ENCODE results near the gene KCND2. TPM values are rescaled to one million over a fixed set of nuclear protein-coding genes. Genes with fewer than 3 reads are reported as not detected.
"Not testable (repeated sequence)": the region's sequence is repeated elsewhere in the genome, so short reads cannot be mapped to it uniquely, and the experiment has no call there.

Gene KCND2
- 0.26 to 0.30 TPM in 2 of 3 replicates, not detected in the other for total RNA-seq
- long read RNA-seq = 0 reads

GRCh38 chr7:120272701-120273475 lies at the start of gene KCND2:
KCND2 (plus strand) TSS chr7:120273175.
- Mint-ChIP-seq H3K4me1 (ENCODE audit: low read depth) (peaks cover 15% of the 10 kb centered on the region), H3K27ac (ENCODE audit: unreplicated experiment) (no peak within 1 kb of the TSS), H3K36me3 (ENCODE audit: low read depth) (no peaks in the 10 kb centered on the region), H3K27me3 (ENCODE audit: low read depth) (peaks cover 11% of the 10 kb centered on the region), H3K9me3 (ENCODE audit: low read depth) (no peaks in the 10 kb centered on the region), H3K4me3 (ENCODE audit: unreplicated experiment) (peak within 1 kb of the TSS; percentile 90)
- DNase-seq (ENCODE audit: low spot score) = no peak
- TF ChIP-seq, protein P1, sequence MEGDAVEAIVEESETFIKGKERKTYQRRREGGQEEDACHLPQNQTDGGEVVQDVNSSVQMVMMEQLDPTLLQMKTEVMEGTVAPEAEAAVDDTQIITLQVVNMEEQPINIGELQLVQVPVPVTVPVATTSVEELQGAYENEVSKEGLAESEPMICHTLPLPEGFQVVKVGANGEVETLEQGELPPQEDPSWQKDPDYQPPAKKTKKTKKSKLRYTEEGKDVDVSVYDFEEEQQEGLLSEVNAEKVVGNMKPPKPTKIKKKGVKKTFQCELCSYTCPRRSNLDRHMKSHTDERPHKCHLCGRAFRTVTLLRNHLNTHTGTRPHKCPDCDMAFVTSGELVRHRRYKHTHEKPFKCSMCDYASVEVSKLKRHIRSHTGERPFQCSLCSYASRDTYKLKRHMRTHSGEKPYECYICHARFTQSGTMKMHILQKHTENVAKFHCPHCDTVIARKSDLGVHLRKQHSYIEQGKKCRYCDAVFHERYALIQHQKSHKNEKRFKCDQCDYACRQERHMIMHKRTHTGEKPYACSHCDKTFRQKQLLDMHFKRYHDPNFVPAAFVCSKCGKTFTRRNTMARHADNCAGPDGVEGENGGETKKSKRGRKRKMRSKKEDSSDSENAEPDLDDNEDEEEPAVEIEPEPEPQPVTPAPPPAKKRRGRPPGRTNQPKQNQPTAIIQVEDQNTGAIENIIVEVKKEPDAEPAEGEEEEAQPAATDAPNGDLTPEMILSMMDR (IDR thresholded peaks at IDR 0.05) = no peak

- H3K27me3 Mint-ChIP-seq (ENCODE audit: low read depth) = no peaks in the 10 kb centered on the region
- no peaks in the 10 kb centered on the region for H3K4me1 Mint-ChIP-seq (ENCODE audit: low read depth)
- H3K36me3 Mint-ChIP-seq (ENCODE audit: low read depth) = no peaks in the 10 kb centered on the region
- TF ChIP-seq, protein P1 (IDR thresholded peaks at IDR 0.05) = no peak
- H3K9me3 Mint-ChIP-seq (ENCODE audit: low read depth) = no peaks in the 10 kb centered on the region
- no peak overlapping the region for H3K27ac Mint-ChIP-seq (ENCODE audit: unreplicated experiment)
- DNase-seq (ENCODE audit: low spot score) = no peak
- no peak overlapping the region for H3K4me3 Mint-ChIP-seq (ENCODE audit: unreplicated experiment)
Observed at GRCh38 chr7:120226188-120226587, 46.8 kb upstream of the KCND2 start.

- Mint-ChIP-seq H3K27ac (ENCODE audit: unreplicated experiment) (no peak overlapping the region), H3K9me3 (ENCODE audit: low read depth) (no peaks in the 10 kb centered on the region), H3K36me3 (ENCODE audit: low read depth) (no peaks in the 10 kb centered on the region), H3K4me1 (ENCODE audit: low read depth) (no peaks in the 10 kb centered on the region), H3K27me3 (ENCODE audit: low read depth) (no peaks in the 10 kb centered on the region), H3K4me3 (ENCODE audit: unreplicated experiment) (no peak overlapping the region)
- no peak for DNase-seq (ENCODE audit: low spot score)
- TF ChIP-seq, protein P1 (IDR thresholded peaks at IDR 0.05) = no peak
Observed at GRCh38 chr7:120227255-120227654, 45.7 kb upstream of the KCND2 start.

DNA sequence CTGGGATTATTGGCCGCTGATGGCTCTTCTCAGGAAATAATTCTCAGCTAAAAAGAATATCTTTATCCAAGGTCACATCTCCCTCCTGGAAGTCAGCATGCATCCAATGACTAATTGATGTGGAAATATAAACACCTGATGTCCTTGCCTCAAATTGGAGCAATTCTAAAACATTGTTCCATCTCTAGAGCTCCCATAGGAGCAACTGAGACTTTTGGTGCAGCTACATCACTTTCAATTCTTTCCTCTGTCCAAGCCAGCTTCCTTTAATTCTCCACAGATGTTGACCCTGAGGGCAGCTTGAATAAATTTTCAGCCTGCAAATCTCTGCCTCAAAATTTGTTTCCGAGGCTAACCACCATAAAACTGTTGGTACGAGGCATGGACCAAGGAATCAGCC lies 43.9 kb upstream of the KCND2 start:
- H3K36me3 Mint-ChIP-seq (ENCODE audit: low read depth) = no peaks in the 10 kb centered on the region
- H3K27me3 Mint-ChIP-seq (ENCODE audit: low read depth) = no peaks in the 10 kb centered on the region
- TF ChIP-seq, protein P1 (IDR thresholded peaks at IDR 0.05) = no peak
- H3K9me3 Mint-ChIP-seq (ENCODE audit: low read depth) = no peaks in the 10 kb centered on the region
- no peak overlapping the region for H3K27ac Mint-ChIP-seq (ENCODE audit: unreplicated experiment)
- H3K4me3 Mint-ChIP-seq (ENCODE audit: unreplicated experiment) = no peak overlapping the region
- no peaks in the 10 kb centered on the region for H3K4me1 Mint-ChIP-seq (ENCODE audit: low read depth)
- DNase-seq (ENCODE audit: low spot score) = no peak

GRCh38 chr7:120233338-120233737 lies 39.6 kb upstream of the KCND2 start:
- H3K27me3 Mint-ChIP-seq (ENCODE audit: low read depth) = no peaks in the 10 kb centered on the region

GRCh38 chr7:120240350-120240749 lies 32.6 kb upstream of the KCND2 start:
- not testable (repeated sequence) for H3K27ac Mint-ChIP-seq (ENCODE audit: unreplicated experiment); H3K4me1 Mint-ChIP-seq (ENCODE audit: low read depth); H3K4me3 Mint-ChIP-seq (ENCODE audit: unreplicated experiment); H3K27me3 Mint-ChIP-seq (ENCODE audit: low read depth); H3K36me3 Mint-ChIP-seq (ENCODE audit: low read depth); DNase-seq (ENCODE audit: low spot score)
- H3K9me3 Mint-ChIP-seq (ENCODE audit: low read depth) = peaks cover 13% of the 10 kb centered on the region

More at GRCh38 chr7:120233338-120233737, 39.6 kb upstream of the KCND2 start:
- H3K4me3 Mint-ChIP-seq (ENCODE audit: unreplicated experiment) = no peak overlapping the region
- DNase-seq (ENCODE audit: low spot score) = no peak
- H3K36me3 Mint-ChIP-seq (ENCODE audit: low read depth) = peaks cover 2% of the 10 kb centered on the region
- TF ChIP-seq, protein P1 (IDR thresholded peaks at IDR 0.05) = no peak
- H3K4me1 Mint-ChIP-seq (ENCODE audit: low read depth) = no peaks in the 10 kb centered on the region
- H3K27ac Mint-ChIP-seq (ENCODE audit: unreplicated experiment) = no peak overlapping the region
- peaks cover 5% of the 10 kb centered on the region for H3K9me3 Mint-ChIP-seq (ENCODE audit: low read depth)

Measured in chondrocyte (in vitro differentiated cells).